AG09319 (cell line): ENCODE results near the gene CRLF2.
"Not testable (repeated sequence)": the region's sequence is repeated elsewhere in the genome, so short reads cannot be mapped to it uniquely, and the experiment has no call there.

Experiments
- DNase-seq: peaks from one replicate; pipeline ENCODE4 v3.0.0-alpha.2; 2010; ENCODE audit warnings: low read depth; ENCODE audit errors: extremely low read depth
- TF ChIP-seq, protein P1 (sequence below): IDR thresholded peaks from 2 replicates; pipeline ENCODE4 v1.5.1; 2011; ENCODE audit warnings: low read depth, mild to moderate bottlenecking, inconsistent platforms, low read length, moderate library complexity

The CRLF2 gene

DNA sequence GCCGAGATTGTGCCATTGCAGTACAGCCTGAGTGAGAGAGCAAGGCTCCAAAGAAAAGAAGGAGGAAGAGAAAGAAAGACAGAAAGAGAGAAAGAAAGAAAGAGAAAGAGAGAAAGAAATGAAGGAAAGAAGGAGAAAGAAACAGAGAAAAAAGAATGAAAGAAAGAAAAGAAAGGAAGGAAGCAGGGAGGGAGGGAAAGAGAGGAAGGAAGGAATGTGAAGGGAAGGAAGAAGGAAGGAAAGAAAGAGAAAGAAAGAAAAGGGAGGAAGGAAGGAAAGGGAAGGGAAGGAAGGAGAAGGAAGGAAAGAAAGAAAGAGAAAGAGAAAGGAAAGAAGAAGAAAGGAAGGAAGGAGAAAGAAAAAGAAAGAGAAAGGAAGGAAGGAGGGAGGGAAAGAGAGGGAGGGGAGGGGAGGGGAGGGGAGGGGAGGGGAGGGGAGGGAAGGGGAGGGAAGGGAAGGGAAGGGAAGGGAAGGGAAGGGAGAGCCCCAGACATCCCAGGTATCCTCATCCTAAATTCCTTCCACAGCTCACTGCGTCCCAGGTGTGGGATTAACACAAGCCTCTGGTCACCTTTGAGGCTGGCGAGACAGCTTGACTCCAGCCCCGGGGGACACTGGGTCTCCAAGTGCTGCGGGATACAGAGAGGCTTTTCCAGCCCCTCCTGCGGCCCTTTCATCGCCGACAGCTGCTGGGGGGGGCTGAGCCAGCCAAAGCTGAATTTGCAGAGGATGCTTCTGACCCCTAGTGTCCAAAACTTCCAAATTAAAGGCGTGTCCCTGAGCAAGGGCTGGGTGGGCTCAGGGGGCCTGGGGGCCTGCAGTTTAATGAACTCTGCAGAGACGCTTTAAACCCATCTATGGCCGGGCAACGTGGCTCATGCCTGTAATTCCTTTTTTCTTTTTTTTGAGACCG is 32.0 kb upstream of the CRLF2 start:
- no peak for DNase-seq
- TF ChIP-seq, protein P1, sequence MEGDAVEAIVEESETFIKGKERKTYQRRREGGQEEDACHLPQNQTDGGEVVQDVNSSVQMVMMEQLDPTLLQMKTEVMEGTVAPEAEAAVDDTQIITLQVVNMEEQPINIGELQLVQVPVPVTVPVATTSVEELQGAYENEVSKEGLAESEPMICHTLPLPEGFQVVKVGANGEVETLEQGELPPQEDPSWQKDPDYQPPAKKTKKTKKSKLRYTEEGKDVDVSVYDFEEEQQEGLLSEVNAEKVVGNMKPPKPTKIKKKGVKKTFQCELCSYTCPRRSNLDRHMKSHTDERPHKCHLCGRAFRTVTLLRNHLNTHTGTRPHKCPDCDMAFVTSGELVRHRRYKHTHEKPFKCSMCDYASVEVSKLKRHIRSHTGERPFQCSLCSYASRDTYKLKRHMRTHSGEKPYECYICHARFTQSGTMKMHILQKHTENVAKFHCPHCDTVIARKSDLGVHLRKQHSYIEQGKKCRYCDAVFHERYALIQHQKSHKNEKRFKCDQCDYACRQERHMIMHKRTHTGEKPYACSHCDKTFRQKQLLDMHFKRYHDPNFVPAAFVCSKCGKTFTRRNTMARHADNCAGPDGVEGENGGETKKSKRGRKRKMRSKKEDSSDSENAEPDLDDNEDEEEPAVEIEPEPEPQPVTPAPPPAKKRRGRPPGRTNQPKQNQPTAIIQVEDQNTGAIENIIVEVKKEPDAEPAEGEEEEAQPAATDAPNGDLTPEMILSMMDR = no peak

DNA sequence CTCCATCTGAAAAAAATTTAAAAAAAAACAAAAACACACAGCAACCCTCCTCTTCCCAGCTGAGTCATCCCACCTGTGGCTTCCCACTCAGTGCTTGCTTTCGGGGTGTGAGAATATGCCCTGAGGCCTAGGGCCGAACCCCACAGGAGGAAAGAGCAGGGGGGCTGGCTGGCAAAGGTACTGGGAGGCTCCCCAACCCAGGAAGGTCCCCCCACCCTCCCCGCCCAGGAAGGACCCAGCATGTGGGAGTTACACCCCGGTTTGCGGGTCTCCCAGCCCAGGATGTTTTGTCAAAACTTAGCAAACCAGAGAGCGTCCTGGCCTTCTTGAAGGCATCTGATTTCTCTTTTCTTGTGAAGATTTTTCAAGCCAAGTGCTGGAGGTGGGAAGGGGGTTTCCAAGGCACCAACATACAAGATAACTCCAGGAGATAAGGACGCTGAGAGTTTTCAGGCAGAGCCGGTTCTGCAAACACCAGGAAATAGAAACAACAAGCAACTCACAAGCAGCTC is 30.5 kb upstream of the CRLF2 start:
- DNase-seq = no peak
- TF ChIP-seq, protein P1 = no peak

DNA sequence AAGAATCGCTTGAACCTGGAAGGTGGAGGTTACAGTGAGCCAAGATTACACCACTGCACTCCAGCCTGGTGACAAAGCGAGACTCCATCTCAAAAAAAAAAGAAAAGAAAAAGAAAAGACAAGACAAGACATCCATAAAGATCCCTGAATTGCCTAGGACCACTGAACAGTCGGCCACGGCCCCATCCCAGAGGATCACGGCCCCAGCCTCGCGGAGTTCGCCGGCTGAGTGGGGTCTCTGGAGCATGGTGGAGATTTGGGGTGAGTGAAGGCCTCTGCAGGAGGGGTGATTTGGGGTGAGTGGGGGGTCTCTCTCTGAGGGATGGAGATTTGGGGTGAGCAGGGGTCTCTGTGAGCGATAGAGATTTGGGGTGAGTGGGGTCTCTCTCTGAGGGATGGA is 28.1 kb upstream of the CRLF2 start:
- not testable (repeated sequence) for DNase-seq

DNA sequence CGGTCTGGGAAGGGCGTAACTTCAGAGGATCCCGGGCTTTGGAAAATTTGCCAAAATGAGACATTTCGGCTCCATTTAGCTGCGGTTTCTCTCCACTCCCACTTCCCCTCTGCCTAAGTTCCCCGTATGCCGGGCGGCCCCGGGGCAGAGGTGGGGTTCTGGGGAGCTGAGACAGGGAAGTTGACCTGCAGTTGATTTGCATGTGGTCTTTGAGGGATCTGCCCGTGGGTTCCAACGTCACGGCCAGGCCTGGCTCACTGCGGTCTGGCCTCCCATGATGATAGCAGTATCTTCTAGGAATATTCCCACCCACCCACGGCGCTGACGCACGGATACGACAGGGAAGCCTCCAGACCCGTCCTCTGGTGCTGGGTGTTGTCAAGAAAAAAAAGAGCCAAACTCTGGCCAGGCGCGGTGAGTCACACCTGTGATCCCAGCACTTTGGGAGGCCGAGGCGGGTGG is 27.3 kb upstream of the CRLF2 start:
- DNase-seq = no peak
- TF ChIP-seq, protein P1 = no peak

DNA sequence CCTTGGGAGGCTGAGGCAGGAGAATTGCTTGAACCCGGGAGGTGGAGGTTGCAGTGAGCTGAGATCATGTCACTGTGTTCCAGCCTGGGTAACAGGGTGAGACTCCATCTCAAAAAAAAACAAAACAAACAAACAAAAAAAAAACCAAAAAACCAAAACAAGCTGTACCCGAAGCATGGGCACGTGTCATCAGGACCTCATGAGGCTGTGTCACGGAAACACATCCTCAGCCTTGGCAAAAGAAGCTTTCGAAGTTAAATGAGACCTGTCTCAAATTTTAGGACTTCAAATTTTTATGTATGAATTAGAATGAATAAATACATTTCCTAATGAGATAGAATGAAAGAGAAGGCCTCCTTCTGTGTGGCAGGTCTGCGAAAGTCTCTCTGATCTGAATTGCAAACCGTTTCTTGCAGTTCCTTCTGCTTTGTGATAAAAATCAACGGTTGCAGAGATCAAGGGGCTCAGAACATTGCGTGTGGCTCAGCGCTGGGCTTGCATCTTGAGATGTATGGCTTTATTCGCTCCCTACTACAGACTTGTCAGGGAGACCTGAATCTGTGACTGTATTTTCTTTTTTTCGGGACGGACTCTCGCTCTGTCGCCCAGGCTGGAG is 19.5 kb upstream of the CRLF2 start:
- DNase-seq = no peak

DNA sequence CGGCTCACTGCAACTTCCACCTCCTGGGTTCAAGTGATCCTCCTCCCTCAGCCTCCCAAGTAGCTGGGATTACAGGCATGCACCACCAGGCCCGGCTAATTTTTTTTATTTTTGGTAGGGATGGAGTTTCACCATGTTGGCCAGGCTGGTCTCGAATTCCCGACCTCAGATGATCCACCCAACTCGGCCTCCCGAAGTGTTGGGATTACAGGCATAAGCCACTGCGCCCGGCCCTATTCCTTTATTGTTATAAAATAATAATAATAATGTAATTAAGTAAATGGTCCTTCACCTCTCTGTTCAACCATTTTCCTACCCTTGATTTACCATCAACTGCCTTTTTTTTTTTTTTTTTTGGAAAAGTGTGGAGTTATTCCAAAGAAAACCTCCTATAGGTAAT is 15.7 kb upstream of the CRLF2 start:
- not testable (repeated sequence) for DNase-seq

More for the DNA sequence above, 19.5 kb upstream of the CRLF2 start:
- TF ChIP-seq, protein P1 = no peak

DNA sequence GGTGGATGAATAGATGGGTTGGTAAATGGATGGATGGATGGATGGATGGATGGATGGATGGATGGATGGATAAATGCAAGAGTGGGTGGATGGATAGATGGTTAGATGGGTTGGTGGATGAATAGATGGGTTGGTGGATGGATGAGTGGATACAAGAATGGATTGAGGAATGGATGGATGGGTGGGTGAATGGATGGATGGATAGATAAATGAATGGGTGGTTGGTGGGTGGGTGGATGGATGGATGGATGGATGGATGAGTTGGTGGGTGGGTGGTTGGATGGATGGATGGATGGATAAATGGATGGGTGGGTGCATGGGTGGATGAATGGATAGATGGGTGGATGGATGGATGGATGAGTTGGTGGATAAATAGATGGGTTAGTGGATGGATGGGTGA is 13.8 kb upstream of the CRLF2 start:
- TF ChIP-seq, protein P1 = no peak
- no peak for DNase-seq

DNA sequence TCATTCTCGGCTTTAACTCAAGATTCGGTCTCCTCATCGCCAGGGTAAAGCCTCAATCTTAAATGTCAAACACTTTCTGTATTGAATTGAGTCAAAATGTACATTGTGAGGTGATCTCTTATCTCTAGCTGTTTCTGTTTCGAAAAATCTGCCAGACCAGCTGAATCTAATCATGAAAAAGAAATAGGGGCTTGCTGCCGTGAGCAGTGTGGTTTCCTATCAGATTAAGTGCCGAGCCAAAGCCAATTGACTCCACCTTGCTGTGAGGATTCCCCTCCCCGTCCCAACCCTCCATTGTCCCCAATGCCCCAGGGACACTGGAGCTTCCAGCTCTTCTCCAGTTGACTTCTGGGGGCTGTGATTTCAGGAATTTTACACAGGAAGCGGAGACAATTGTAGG is 12.5 kb upstream of the CRLF2 start:
- TF ChIP-seq, protein P1 = no peak
- no peak for DNase-seq
